Pulmonary artery endothelial cell (primary cell): ENCODE measurements around the gene AAK1. TPM values are rescaled to one million over a fixed set of nuclear protein-coding genes. Genes with fewer than 3 reads are reported as not detected.

Experiments
- DNase-seq: peaks from one replicate; pipeline ENCODE4 v3.0.0-alpha.2; 2011; ENCODE audit warnings: low read depth, low spot score
- total RNA-seq: library from RNA; depleted of rRNA; stranded (reverse); fragments of >200 nt; gene quantifications from 2 replicates; pipeline ENCODE4 v1.2.3, GENCODE V29; 2014

Gene AAK1
- total RNA-seq, 1 donor from 2014 or later: 46.3 TPM

DNA sequence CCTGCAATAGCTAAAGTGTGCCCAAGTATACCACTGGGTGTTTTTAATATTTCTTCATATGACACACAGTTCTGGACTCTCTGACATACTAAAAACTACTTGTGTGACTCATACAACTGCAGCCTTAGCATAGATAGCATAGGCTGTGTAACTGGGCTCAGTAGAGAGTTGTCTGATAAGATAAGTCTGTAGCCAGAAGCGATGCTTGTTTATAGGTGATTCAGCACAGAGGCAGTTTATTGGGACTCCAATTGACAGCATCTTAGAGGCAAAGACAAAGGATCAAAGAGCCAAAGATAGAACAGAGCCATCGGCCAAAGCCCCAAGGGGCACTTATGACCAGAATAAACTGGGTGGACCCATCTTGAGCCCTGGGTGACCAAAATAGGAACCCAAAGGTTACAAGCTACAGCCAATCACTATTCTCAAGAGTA, 42.3 kb downstream of the AAK1 start:
- peak; percentile 43 for DNase-seq

DNA sequence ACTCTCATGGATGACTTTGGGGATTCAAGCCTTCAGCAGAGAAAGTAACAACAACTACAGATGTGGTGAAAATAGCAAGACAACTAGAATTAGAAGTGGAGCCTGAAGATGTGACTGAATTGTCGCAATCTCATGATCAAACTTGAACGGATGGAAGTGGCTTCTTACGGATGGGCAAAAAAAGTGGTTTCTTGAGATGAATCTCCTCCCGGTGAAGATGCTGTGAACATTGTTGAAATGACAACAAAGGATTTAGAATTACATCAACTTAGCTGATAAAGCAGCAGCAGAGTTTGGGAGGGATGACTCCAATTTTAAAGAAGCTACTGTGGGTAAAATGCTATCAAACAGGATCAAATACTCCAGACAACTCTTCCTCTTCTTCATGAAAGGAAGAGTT, 43.1 kb downstream of the AAK1 start:
- DNase-seq: no peak

DNA sequence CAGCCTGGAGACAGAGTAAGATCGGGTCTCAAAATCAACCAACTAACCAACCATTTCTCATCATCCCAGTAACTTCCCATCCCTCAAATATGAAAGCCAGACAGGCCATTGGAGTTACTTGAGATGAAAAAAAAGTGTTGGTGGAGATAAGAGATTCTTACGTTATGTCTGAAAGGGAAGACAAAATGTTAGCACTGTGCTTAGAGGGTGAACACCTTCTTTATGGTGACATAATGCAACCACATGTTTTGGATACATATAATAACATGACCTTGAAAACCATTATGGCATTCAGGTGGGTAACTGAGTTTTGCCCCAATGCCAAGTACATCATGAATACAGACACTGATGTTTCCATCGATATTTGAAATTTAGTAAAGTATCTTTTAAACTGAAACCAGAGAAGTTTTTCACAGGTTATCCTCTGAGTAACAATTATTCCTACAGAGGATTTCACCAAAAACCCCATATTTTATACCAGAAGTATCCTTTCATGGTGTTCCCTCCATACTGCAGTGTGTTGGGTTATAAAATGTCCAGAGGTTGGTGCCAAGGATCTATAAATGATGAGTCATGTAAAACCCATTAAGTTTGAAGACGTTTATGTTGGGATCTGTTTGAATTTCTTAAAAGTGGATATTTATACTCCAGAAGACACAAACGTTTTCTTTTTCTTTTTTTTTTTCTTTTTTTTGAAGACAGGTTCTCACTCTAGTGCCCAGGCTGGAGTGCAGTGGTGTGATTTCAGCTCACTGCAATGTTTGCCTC, 45.5 kb downstream of the AAK1 start:
- no peak for DNase-seq

DNA sequence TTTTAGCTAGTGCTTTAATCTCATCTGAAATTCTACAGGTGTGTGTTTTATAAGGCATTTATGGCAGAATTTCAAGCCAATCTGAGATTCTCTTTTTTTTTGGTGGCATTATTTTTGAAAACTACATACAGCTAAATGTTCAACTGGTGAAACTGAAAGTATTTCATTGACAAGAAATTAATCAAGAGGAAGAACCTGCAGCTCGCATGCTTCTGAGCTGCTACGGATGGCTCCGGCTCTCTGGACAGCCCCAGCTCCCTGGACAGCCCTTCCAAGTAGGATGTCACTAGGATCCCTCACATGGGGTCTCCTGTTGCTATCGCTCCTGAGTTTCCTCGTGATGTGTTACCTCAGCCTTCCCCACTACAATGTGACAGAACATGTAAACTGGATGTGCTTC, 46.4 kb downstream of the AAK1 start:
- no peak for DNase-seq

DNA sequence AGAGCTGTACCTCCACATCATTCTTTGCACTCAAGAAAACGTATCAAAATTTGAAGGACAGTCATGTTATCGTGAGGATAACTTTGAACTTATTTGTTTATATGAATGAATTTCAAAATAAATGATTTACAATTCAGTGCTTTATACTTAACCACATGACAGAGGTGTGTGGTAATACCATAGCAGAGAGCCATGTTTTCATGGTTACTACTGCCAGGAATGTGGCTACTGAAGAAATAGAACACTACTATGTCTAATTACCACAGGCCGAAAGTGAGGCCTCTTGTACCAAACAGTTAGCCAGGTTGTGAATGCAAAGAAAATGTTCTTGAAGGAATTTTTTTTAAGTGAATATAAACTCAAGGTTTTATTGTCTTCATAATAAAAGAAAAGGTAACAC, 49.2 kb downstream of the AAK1 start:
- DNase-seq: no peak

DNA sequence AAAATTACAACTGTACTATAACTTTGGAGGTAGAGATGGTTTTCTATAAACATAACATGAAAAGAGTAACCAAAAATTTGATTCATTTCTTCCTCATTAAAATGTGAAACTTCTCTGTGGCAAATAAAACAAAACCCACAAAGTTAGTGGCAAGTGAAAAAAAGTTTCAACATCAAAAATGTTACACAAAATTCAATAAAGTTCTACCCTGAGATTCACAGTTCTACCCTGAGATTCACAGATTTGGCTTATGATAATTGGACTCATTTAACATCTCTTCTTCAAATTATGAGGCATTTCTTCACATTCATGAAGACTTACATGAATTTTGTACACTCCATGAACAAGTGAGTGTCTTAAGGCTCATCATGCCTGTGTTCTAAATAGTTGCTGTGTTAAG, 51.0 kb downstream of the AAK1 start:
- no peak for DNase-seq

DNA sequence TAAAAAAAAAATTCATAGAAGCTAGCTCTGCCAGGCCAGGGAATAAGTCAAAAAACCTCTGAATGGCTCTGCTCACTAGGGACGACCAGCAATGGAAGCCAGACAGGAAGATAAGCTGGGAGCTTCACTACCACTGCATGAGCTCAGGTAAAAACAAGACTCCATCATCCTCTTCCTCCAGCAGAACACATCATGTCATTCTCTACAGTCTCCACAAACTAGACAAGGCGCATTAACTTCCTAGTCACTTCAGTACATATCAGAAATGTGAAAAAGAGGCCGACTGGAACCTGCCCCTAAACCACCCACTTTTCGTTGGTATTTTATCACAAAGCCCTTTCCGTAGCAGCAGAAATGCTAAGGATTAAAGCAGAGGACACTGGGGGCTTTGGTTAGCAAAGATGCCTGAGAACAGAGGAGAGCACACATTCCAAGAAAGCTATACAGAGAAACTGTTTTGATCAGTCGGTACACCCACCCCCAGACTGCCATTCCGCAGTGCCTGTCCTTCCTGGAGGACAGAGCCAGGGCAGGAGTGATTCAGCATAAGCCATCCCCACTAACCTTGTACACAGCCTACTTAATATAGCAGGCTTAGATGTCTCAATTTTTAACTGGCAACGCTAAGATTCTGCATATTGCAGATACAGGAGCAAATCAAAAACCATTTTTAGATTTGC, 53.4 kb downstream of the AAK1 start:
- no peak for DNase-seq

DNA sequence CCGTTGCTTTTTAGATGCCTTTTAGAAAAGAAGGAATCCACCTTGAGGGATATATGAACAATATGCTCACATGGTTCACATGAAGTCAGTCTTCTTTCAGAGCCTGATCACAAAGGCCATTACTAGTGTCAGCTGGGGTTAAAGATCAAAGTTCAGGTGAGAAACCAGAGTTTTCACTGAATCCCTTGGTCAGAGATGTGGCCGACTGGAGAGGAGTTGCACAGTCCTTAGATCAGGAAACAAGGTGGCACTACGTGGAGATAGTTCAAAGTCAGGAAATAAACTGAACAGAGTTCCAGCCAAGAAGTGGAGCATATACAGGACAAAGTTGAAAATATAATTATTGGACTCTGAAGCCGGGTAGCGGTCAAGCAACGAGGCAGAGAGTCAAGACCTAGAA, 54.6 kb downstream of the AAK1 start:
- DNase-seq: no peak

DNA sequence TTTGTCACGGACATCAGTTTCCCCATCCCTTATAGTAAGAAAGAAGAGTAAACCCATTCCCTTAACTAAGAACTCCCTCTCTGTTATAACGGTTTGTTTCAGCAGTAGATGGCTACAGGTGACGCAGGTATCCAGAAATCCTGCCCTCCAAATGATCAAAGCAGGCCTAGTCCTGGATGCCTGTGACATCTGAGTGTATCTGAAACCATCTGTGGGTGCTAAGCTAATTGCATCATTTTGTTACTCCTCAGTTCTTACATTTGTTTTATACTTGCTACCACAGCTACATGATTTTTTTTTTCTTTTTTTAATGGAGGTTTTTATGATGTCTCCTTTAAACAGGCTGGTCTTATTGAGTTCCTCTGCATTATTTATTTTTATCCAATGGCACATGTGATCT, 55.1 kb downstream of the AAK1 start:
- DNase-seq: no peak

DNA sequence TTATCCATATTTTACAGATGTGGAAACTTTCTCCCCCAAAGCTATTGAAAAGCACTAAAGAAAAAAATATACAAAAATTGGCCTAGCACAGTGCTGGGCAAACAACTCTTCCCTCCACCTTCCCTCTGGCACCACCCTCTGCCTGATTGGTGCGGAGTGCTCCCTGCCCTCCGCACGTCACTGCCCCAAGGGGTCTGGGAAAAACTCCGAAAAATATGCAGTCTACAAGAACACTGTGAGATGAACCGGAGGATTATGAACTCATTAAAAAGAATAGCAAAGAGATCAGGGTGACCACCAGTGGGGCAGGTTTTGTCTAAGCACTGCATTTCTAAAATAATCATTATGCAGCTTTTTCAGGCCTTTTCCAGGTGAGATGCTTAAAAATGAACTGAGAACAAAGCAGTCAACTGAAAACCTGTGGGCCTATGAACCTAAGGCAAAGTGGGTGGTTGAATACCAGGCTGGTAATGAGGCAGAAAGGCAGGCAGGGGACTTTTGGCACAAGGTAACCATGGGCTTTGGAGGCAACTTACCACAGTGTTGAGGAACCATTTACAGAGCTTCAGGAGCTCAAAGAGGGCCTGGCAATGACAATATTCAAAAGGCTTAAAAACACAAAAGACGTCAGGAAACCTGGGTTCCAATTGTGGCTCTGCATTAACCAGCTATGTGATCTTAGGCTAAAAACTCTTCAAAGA, 57.5 kb downstream of the AAK1 start:
- no peak for DNase-seq

DNA sequence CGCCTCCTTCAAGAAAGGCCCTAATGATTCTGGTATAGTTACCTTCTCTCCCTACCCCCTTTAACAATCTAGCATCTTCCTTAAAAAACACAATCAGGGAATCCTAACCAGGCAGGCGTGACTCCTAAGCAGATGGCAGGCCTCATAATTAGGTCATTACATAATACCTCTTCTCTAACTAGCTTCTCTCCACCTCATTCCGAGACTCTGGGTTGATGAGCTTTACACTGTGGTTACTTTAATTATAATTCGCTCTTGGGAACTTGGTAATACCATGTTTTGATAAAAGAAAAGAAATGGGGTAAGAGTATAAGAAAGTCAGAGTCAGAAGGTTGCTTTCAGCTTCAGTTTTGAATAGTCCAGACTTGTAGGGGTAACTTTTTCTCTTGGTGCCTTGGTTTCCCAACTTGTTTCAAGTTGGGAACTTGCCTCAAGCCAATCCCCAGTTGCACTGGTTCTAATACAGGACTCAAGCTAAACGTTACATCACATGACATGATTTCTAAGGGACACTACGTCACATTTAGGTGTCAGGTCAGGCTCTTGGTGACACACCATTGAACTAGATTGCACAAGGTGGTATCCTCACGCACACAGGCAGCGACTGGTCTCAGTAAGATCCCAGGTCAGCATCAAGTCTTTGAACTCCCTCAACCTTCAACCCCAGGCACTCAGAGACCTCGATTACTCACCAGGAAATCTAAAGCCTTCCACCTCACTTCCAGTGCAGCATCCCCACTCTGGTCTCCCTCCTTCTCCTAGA, 59.2 kb downstream of the AAK1 start:
- DNase-seq: no peak

DNA sequence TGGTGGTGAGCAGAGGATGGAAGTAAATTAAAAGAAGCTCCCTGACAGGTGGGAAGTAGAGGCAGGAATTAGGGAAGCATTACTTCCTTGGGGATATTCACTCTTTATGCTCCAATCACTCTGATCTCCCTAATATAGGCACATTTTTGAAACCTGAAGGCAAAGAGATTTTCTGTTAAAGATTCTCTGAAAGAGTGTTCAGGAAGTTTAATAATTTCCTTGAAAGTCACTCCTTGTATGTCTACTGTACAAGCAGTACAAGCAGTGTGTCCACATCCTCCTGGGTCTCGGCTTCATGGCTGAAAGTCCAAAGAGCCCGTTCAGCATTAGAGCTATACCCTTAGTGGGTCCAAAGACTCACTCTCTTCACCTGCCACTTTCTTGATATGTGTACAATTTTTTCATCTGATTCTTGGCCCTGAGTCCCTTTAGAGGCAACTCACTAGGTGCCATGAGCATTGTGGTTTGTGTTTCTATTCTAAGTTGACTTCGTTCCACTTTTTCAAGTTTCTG, 60.2 kb downstream of the AAK1 start:
- DNase-seq: no peak

DNA sequence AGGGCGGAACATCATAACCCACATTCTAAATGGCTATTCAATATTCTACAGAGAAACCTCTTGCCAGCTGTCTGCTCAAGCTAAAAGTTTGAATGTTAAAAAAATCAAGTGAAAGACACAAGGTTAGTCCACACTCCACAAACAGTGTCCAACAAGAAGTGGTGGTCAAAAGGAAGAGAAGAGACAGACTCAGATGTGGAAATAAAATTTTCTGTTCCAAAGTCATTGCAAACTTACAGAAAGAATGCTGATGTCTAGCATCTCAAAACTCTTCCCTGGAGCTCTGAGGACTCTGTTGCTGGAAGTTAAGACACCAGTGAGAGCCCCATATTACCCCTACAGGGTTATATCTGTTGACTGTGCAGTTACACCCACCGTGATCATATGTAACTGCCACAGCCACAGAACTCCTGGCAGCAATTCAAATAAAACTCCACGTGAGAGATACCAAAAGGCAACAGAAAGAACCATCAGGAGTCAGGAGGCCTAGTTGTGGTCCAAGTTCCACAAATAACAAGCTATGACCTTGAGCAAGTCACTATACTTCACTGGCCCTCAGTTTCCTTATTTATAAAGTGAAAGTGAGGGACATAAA, 60.9 kb downstream of the AAK1 start:
- DNase-seq: no peak

DNA sequence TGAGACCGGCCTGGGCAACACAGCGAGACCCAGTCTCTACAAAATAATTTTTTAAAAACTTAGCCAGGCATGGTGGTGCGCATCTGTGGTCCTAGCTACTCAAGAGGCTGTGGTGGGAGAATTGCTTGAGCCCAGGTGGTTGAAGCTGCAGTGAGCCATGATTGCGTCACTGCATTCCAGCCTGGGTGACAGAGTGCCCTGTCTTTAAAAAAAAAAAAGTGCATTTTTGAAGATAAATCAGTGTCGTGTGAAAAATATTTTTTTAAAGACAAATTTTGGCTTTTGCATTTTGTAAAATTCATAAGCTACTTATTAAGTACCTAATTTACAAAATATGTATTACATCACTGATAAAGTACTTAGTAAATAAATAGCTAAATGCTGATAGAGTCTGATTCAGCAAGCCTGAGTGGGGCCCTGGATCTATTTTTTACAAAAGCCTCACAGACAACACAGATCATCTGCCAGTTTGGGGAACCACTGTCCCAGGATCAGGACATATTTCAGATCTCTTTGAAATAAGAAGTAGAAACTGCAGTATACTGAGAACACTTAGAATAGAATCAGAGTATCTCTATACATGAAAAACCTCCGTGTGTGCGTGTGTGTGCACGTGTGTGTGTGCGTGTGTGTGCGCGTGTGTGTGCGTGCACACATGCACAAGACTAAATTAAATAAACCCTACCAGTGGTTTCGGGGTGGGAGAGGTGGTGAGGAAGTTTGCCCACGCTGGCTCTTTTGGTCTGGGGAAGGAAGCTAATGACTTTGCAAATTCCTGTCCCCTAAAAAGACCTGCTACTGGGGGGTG, 61.6 kb downstream of the AAK1 start:
- DNase-seq: no peak

DNA sequence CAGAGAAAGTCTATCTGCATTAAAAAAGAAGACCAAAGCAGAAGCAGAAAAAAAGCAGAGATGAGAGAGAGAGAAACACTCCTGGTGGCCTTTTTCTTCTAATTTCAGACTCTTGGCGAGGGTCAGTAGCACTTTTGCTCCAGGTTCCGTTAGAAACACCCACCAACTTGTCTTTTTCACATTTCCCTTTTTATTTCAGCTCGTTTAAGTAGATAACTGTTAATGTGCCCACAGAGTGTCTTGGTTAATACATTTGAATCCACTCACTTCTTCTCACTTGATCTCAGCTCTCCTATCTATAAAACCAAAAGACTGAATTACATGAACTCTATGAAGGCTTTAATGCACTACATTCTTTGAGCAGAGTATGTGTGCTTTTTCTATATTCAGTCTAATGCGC, 63.1 kb downstream of the AAK1 start:
- no peak for DNase-seq

DNA sequence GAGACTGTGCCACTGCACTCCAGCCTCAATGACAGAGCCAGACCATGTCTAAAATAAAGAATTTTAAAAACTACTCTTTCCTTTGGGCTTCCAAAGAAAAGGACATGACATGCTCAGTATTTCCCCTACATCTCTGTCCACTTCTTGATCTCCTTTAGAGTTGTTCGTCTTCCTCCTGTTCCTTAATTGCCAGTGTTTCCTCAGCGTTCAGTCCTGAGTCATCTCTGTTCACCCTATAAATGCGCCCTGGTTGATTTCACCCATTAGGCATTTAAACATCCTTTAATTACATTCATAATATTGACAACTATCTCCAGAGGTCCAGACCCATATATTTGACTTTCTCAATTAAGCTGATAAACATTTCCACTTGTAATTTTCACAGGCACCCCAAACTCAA, 64.0 kb downstream of the AAK1 start:
- no peak for DNase-seq

DNA sequence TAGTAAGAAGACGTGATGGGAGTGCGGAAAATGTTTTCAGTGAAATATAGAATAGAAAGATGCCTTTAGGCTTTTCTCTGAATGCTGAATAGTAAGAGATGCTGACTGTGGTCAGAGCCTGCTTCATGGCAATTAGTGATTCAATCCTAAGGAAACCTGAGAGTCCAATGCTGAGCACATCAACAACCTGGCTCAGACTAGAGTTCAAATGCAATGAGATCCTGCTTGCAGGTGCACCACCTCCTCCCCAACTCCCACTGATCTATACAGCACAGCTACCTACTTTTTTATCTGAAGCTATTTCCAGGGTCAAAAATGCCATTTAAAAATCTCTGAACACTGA, 65.4 kb downstream of the AAK1 start:
- no peak for DNase-seq

DNA sequence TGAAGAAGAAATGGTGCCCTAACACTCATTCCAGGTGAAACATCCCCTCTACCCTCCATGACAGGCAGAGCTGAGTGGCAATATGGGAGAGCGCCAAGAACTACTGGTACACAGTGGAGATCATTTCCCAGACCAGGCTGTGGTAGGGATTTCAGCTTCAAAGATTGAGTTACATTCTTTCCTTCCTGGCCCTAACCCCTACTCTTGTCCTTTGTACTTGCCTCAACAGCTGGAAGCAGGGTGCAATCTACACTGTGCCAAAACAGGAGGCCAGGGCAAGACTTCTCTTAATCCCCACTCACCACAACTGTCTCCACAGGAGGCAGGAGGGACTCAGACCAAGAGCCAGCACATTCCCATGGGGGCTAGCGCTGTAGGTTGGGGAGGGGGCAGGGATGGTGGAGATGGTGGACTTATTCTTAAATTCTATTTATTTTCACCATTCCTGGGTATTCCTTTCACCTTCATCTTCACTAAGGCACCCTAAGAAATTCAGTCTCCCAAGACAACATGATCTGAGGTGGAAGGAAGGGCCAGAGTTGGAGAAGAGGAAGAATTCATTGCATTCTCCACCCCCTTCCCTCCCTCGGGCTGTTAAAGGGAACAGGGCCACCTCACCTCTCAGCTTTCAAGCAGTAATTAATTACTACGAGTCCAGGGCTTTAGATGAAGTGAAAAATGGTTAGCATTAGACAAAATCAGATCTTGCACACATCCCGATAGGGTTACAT, 65.9 kb downstream of the AAK1 start:
- DNase-seq: no peak

DNA sequence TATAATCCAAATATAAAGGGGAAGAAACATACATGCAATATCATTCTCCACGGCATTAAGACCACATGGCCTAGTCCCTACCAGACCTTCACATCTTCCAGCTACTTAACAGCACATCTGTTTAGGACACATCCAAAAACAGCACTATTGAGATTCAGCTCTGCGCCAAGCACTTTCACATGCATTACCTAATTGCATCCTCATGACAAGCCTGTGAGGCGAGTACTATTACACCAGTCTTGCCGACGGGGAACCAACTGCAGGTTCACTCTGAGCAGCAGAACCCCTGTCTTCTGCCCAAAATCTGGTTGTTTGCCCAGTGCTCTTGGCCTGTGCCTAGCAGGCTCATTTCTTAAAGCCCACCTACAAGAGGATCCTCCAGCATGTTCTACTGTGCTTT, 66.7 kb downstream of the AAK1 start:
- DNase-seq: no peak

DNA sequence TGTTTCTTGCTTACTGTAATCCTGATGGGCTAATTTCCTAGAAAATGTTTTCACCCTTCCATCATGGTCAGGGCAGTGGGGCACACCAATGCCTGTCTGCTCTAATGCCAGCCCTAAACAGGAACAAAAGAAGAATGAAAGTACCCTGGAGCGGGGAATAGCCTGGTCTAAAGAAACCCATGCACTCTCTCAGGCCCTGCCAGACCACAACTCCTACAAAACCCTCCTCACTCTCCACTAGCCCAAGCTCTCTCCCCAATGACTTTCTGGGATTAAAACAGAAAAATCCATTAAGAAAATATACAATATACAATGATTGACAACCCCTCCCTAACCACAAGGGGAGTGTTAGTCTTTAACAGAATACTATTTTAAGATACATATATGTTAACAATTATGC, 67.6 kb downstream of the AAK1 start:
- no peak for DNase-seq
